ENCODE measurements around the gene PLG.

- TF ChIP-seq, protein P1, sequence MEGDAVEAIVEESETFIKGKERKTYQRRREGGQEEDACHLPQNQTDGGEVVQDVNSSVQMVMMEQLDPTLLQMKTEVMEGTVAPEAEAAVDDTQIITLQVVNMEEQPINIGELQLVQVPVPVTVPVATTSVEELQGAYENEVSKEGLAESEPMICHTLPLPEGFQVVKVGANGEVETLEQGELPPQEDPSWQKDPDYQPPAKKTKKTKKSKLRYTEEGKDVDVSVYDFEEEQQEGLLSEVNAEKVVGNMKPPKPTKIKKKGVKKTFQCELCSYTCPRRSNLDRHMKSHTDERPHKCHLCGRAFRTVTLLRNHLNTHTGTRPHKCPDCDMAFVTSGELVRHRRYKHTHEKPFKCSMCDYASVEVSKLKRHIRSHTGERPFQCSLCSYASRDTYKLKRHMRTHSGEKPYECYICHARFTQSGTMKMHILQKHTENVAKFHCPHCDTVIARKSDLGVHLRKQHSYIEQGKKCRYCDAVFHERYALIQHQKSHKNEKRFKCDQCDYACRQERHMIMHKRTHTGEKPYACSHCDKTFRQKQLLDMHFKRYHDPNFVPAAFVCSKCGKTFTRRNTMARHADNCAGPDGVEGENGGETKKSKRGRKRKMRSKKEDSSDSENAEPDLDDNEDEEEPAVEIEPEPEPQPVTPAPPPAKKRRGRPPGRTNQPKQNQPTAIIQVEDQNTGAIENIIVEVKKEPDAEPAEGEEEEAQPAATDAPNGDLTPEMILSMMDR (conservative IDR thresholded peaks at IDR 0.05; ENCODE audit: low read depth, low read length), result no peak
- no peak for TF ChIP-seq EZH2 (IDR thresholded peaks at IDR 0.05; ENCODE audit: borderline replicate concordance, low read depth, low read length, poor library complexity, severe bottlenecking)
Measured at GRCh38 chr6:160662842-160663241, 39.2 kb upstream of the PLG start.
